HT1080 (cell line): ENCODE data around the gene STK16. TPM values are rescaled to one million over a fixed set of nuclear protein-coding genes. Genes with fewer than 3 reads are reported as not detected.

Source experiments
- DNase-seq: peaks from one replicate; pipeline ENCODE4 v3.0.0-alpha.2; 2015; ENCODE audit warnings: low read depth
- total RNA-seq: library from RNA; depleted of rRNA; stranded (reverse); fragments of >200 nt; shearing (Covaris generic); gene quantifications from 2 replicates; pipeline ENCODE4 v1.2.3, GENCODE V29; 2014

Gene STK16
- total RNA-seq, 1 experiment from 2014 or later: 19.6 TPM

DNA sequence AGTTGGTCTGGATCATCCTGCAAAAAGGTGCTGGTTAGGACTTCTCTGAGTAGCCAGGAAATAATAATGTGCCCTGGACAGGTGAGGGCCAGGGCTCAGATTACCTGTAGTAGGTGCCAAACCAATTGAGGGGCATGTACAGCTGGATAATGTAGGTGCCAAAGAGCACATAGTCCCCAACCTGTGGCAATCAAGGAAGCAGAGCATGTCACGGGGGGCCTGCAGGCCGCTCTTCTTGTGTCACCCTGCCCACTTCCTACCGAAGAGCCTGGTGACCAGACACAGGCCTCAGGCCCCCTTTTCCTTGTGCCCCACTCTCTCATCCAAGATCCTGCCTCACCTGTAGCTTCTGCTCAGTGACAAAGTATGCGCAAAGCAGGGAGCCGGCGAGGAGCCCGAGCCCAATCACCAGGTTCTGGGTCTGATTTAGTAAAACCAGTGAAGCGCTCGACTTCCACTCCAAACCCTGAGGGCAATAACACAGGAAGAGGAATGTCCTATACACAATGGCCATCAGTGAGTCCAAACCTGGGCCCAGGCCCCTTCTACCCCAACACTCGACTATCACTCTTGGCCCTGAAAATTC, 31.7 kb upstream of the STK16 start:
- DNase-seq: no peak

DNA sequence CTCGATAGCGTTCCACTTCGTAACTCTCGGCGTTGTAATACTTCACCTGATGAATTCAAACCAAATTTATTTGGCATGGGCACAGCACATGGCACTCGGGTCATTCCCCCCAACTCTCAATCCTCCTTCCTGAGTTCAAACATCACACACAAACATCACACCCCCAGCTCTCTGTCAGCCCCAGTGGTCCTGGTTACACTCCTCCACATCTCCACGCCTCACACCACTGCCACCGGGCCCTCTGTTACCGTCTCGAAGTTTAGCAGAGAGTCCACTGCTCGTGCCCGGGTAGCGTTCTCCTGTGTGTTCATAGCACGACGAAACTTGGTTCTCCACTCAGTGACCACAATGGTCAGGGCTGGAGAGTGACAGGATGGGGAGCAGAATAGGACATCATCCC, 31.1 kb upstream of the STK16 start:
- no peak for DNase-seq

DNA sequence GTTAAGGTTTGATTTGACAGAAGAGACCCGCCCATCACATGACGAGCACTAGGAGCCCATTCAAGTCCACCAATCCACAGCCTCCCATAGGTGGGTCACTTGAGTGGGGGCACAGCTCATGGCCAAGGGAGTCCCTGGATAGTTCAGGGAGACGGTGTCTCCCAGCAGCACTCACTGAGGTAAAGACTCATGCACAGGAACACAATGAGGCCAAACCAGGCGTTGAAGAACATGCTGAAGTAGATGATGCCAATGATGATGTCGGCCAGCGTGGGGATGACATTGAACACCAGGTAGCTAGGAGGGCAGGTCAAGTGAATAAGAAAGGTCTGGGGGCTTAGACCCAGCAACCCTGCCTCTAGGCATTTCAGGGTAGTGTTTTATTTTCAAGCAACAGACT, 30.5 kb upstream of the STK16 start:
- no peak for DNase-seq

DNA sequence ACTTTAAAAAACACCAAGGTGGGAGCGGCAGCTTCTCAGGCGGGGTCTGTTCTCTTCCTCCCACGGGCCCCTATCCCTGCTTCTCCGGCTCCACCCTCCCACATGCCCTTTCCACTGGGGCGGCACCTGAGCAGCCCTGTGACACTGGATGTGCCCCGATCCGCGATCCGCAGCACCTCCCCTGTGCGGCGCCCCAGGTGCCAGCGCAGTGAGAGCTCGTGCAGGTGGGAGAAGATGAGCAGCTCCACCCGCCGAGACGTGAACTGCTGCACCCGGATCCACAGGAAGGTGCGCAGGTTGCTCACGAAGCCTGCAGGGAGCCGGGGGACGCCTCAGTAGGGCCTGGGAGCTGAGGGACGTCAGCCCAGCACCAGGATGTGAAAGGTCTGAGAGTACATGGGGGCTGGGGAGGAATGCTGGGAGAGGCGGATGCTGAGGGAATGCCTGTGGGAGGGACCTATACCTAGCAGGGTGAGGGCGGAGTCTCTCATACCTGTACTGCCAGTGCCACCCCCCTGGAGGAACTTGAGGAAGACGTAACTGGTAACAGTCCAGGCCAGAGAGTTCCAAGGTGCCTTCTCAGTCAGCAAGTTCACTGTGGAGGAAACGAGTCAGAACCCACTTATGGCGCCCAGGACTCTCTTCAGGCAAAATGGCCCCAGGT, 29.3 kb upstream of the STK16 start:
- DNase-seq: no peak

DNA sequence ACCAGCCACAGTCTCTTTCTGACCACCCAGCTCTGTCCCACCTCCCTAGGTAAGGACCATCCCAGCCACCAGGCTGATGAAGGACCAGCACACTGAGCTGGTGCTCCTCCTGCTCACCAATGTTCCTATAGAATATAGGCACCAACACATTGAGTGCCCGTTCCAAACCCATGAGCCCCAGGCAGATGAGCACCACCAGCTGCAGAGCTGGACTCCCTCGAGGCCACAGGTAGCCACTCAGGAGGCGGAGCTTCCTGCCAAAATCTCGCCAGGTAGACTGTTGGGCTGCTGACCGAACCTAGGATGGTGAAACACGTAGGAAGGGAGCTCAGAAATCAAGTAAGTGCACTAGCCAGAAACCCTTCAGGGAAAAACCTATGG, 28.8 kb upstream of the STK16 start:
- no peak for DNase-seq

DNA sequence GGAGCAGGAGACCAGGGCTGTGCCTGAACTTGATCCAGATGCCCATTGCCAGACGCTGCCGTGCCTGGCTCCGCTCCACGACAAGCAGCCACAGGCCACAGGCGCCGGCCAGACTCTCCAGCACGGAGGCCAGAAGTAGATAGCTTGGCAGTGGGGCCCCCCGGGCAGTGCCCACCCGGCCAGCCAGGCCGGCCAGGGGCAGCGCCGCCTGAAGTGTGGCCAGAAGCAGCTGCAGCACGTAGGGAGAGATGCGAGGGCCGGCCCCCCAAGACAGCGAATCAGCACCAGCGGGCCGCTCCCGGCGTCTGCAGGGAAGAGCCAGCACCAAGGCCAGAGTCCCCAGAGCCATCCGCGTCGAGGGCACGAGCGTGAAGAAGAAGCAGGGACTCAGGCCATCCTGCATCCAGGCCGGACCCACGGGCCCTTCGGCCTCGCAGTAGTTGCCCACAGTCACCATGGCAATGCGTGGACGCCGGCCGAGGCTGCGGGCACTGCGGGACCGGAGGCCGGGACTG, 27.0 kb upstream of the STK16 start:
- peak; percentile 74 for DNase-seq

DNA sequence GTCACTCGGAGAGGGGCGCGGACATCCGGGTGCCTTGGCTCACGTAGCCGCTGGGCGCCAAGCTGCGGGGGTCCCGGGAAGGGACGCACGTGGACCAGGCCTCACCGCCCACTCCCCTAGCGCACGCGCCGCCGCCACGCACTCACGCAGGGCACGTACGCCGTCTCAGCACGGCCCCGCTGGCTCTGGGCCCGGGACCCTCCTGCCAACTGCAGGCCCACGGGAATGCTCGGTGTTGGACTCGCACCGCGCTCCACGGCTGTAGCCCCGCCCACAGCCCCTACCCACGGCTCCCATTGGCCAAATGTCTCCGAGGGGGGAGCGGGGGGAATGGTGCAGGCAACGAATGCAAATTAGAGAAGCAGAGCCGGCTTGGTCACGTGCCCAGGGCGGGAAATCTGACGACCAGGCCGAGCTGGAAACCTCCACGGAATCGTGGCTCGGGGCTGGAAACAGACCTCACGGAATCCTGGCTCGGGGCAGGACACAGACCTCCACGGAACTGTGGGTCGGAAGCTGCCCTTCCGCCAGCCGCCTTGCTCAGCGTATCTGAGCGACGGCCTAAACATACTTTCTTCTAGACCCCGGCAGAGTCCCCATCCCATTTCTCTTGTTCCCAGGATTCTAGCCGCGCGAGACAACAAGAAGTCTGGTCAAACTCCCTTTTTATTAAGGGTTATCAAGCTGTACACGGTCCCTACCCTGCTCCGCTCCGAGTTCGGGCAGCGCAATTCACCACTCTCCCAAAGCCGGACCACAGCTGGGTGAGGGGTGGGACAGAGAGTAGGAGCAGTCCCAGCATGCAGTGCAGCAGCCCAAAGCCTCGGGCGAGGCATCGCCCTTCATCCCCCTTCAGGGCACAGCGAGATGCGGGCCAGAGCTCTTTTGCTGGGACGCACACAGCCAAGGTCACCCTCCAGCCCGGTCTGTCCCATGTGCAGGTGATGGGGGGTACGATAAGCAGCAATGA, 26.3 kb upstream of the STK16 start, which contains the start of gene ABCB6:
ABCB6 (minus strand) TSS at position 227 of the 970 bp plus-strand sequence. CDS start 285 bp downstream, outside the sequence.
- peak; percentile 85 for DNase-seq

DNA sequence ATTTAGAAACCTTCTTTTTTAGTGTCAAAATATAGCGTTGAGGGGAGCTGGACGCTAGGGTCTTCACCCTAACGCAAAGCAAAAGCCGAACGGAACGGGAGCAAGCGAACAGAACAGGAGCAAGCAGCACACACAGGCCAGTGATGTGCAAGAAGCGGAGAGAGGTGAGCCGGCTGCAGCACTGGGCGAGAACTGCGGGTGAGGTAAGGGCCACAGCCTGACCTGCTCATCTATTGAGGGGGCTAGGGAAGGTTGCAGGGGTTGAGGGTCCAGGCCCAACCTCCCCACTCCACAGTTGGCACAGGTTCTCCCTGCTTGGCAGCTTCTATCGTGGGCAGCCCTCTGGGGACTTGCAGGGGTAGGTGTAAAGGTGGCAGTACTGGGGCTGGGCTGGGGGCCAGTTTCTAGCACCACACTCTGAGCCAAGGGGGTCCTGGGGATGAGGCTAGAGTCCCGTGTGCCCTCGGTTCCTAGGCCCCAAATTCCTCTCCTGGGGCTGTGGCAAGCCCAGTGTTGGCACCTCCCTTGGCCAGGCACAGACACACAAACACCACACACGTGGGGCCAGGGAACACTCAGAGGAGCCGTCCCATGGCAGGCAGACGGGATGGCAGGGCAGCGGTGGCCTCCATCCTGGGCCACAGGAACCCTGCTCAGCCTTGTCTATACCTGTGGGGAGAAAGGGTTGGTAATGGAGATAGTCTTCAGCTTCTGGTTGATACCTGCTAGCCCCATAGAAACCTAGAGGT, 25.3 kb upstream of the STK16 start:
- no peak for DNase-seq

DNA sequence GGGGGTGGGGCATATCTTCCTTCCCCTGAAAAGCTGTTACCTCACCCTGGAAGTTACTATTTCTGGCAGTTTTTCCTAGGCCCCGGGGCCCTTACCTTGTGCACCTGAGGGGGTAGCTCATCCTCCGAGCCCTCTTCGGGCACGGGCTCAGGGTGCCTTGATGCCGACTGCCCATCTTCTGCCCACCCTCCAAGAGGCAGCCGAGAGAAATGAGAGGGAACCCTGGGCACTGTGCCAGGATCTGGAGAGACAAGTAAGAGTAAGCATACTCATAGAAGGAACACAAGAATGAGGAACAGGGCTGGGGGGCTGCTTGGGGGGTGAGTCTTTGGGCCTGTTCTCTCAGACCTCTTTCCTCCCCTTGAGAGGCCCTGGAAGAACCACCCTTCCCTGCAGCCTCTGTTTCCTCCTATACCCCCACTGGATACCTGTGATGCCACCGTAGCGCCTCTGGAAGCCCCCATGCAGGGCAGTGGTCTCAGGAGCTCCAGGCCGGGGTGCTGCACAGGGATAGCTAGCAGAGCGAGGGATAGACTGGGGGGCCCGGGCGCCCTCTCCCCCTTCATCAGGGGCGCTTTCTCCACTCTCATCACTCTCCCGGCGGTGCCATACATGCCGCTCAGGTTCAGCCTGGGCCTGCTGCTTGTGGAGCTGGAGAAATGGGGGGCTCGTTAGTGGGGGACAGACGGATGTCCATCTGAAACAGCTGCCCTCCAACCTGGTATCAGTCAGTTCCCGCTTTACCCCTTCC, 24.5 kb upstream of the STK16 start:
- no peak for DNase-seq

DNA sequence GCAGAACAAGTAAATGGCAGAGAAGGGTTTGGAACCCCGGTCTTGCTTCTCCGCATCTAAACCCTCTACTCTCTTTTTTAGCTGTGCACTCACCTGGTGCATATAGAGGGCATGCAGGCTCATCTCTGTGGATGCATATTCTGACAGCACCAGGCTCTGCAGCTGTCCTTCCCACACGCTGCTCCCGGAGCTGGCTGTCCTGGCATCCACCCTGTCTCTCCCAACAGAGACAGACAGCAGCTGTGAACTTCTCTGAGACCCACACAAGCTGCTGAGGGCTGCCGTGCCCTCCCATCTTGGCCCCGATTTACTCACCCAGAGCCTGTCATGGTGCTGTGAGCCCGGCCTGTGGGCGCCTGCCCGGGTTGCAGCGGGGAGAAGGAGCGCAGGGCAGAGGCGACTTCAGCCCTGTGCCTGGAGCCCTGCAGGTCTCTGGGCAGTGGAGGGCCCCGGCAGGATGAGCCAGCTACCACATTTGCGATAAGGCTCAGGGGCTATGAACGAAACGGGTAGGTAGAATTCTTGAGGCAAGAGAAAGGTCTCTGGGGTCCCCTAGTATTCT, 23.2 kb upstream of the STK16 start:
- no peak for DNase-seq

DNA sequence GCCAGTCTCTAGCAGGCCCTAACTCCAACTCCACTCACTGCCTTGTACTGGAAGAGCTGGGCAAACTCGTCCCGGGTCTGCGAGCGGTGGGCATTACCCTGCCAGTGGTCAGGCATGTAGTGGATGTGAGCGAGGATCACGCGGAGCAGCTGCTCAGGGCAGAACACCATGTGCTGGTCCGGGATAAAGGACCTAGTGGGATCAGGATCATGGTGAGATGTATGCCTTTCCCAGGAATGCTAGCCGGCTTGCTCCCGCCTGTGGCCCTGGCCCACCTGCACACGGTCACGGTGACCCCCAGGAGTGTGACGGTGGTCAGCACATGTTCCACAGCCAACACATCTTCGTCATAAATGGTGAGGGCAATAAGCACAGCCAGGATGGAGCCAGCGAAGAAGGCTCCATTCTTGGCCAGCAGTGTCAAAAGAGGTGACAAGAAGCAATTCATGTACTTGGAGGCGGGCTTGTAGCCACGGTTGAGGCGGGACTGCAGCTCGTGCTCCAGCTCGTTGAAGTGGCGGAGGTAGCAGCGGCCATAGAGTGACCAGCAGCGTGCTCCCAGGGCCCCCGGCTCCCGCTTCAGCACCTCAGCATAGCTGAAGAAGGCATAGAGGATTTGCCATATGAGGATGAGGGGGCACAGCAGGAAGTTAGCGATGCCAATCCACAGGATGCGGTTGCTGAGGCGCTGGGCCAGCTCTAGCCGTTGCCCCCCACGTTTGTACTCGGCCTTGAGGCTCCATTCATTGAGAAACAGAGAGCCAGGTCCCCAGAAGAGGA, 21.3 kb upstream of the STK16 start:
- no peak for DNase-seq

DNA sequence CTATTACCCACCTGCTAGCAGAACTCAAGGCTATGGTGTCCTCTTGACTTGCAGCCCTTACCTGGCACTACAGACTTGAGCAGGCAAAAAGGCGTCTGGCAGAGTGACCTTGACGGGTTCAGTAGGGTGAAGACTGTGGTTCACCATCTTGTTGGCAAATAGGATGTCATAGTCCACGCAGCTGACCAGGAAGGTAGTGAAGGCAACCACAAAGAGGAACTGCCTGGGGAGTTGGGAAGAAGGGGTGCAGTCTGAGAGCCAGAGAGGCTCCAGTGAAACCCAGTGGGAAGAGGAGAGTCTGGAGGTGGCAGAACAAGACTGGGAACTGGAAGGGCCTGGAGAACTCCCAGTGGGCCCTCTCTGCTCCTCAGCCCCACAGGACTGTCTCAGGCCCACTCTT, 19.9 kb upstream of the STK16 start:
- no peak for DNase-seq

DNA sequence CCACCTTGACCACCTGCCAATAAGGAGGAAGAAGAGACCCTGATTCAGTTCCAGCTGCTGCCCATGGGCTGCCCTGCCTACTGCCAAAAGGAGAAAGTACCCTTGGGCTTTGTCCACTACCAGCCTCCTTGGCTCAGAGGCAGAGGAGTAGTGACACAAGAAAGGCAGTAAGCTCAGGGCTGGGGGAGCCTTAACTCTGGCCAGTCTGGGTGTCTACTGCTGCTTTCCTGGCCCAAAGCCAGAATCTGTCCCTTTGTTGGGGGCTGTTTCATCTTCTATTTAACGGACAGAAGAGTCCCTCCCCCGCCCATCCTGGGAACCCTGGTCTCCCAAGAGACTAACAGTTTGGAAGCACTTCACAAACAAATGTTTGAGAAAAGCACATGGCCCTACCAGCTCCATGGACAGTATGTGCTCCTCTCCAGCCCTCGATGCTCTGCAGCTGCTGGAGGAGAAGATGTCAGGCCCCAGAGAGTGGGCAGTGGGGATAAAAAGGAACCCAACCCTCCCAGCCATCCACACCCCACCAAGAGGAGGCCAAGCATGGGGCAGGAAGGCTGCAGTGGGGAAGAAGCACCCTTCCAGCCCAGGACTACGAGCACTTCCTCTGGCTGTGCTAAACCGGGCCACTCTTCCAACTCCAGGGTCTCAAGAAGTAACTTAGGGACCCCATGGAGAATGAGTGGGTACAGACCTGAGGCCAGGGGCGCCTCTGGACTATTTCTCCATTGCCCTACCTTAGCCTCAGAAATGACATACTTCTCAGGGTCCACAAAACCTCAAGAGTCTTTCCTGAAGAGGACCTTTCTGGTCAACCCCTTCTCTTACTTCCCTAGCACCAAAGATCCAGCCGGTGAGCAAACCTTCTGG, 17.0 kb upstream of the STK16 start:
- no peak for DNase-seq

DNA sequence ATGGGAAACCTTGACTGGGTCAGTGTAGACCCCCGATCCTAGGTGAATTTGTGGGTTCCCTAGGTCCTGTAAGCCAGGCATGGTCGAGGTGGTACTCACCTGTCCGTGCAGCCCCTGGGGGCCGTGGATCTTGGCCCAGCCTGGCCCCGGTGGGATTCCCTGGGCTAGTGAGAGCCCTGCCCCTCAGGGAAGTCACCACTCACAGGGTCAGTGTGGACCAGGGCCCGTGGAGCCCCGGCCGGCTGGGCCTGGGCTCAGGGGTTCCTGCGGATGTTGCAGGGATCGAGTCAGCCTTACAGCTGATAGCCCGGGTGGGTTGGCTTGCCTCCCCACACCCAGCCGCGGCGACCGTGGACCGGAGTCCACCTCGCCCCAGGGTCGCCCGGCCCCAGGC, 16.4 kb upstream of the STK16 start:
- DNase-seq: no peak

DNA sequence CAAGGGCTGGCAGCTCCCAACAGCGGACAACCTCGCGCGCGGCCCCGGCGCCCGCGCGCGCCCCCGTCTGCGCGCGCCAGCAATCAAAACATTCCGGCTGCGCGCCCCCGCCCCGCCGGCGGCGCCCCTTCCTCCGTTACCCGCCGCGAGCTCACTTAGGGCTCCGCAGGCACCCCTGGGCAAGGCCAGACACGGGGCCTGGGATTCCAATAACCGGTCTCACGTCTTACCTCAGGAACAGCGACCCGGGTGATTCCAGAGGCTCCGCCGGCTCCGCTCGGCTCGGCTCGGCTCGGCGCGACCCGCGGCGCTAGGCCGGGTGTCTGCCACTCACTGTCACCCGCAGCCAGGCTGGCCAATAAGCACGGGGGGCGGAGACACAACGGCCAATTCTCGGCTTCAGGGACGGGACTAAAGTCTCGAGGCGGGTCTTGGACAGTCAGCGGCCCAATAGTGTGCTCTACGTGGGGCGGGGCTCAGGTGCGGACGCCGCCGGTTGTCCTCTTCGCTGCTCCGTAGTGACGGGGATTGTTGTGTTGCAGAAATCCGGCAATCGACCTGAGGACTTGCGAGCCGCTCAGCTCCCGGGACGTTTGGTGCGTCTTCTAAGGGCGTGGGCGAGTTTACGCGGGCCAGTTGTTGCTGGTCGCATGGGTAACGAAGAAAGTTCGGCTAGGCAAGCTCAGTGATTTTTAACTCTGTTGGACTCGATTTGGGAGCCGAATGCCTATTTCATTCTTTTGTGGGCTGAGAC, 15.8 kb upstream of the STK16 start, which contains the start of the genes ANKZF1 and ATG9A:
ANKZF1 (plus strand) TSS at position 502 of the 754 bp plus-strand sequence. CDS start 452 bp downstream, outside the sequence.
ATG9A (minus strand) TSS at position 332 of the 754 bp plus-strand sequence. CDS start 1,612 bp downstream, outside the sequence.
- peak; percentile 99 for DNase-seq

DNA sequence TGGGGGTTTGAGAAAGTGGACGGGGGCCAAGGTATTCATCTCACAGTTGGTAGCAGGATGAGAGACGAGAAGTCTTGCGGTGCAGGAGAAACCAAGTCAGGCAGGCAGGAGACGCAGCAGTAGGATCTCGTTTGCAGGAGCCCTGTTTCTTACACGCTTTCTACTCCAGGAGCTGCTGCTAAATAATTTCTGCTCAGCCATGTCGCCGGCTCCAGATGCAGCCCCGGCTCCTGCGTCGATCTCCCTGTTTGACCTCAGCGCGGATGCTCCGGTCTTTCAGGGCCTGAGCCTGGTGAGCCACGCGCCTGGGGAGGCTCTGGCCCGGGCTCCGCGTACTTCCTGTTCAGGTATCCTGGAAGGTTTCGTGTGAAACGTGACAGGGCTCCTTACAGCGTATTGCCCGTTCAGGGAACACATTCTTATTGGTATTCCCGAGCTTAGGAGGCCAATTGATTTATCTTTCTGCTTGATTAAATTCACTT, 15.2 kb upstream of the STK16 start:
- DNase-seq: peak; percentile 42

DNA sequence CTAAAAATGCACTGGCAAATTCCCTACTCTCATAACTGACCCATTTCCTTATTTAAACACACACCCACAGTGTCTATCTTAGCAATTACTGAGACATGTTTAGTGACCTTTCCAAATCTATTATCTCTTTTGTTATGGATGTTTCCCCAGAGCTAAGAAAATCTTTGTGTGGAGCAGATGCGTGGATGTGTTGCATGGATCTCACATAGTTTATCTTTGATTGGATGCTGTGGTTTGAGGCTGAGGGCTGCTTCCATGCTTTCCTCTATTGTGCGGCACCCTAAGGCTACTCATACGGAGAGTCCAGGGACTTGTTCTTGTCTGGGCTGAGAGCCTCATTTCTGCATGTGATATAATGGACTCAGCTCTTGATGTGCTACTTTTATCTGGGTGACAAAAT, 10.9 kb upstream of the STK16 start:
- DNase-seq: no peak
